DMS114 treated with DMSO at 0.1 percent for 48 hours (cell line): Measurements from ENCODE around the gene EHD4.

Experiments used
- DNase-seq: peaks from one replicate; lab custom pipeline; 2025; ENCODE audit not compliant: unreplicated experiment; lab: John Stamatoyannopoulos, UW

The EHD4 gene

DNA sequence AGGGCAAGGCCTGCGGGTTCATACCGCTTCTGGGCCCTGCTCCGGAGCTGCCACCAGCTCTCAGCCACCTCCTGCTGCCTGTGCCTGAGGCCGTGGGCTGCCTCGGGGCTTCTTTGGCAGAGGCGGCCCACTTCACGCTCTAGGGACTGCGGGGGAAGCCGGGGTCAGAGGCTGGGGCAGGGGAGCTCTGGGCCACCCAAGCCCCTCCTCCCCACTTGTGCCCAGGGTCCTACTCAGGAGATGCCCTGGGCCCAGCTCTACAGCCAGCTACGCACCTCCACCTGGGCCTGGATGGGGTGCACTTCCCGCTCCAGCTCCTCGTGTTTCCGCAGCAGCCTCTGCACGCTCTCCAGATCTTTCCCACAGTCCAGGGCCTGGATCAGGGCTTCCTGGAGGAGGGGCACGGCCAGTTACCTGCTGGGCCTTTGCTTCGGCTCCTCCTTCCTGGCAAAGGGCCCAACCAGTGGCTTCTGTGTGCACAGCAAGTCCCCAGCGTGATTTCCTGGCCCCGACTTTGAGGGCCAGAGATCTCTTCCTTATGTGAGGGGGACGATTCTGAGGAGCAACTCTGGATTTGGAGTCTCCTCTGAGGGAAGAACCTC lies 109.7 kb downstream of the EHD4 start:
- DNase-seq = no peak

- no peak for DNase-seq
Observed at GRCh38 chr15:41861736-41862356, 110.5 kb downstream of the EHD4 start.

DNA sequence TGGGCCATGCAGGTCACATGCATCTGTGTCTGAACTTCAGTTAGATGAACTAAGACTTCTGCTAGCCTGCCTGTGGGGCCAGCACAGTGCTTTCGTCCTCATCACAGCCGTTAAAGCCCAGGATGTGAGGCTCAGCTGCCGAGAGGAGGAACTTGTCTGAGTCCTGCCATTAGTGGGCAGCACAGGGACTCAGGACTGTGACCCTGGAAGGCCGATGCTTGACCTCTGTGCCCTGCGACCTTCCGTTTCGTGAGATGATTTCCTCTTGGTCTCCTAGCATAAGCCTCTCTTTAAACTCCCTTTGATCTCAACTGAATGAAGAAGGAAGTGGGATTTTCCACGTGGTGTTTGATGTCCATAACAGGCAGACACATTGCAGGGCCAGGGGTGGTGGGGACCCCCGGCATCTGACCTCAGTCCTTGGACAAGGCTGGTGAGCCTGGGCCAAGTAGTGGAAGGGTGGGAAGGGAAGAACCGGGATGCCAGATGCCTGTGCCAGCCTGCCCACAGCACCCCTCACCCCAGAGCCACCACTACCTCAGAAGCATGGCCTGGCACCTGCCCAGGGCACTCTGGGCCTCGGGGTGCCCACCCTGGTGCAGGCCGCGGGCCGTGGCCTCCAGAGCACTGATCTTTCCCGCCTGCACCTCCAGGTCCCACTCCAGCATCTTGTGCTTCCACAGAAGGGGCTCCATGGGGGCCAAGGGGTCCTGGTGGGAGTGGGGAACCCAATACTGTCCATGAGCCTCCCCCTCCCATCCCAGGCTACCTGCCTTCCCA lies 112.1 kb downstream of the EHD4 start:
- DNase-seq = no peak

- no peak for DNase-seq
Observed at GRCh38 chr15:41858756-41859155, 113.6 kb downstream of the EHD4 start.

GRCh38 chr15:41857316-41857715 lies 115.0 kb downstream of the EHD4 start:
- DNase-seq = no peak

GRCh38 chr15:41856716-41857115 lies 115.6 kb downstream of the EHD4 start:
- DNase-seq = no peak

DNA sequence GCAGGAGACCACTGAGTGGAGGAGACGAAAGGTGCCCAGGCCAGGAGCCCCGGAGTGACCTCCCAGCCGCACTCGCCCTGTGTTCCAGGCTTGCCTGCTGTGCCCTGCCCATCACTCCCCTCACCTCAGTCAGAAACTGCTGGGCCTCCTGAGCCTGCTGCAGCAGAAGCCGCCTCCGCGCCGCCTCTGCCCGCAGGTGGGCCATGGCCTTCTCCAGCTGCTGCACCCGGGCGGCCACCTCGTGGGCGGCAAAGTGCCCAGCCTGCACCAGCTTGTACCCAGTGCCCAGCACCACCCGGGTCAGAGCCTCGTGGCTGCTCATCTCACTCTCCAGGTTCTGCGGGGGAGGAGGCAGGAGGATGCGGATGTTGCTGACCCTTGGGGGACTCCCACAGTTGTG lies 116.1 kb downstream of the EHD4 start:
- DNase-seq = no peak

DNA sequence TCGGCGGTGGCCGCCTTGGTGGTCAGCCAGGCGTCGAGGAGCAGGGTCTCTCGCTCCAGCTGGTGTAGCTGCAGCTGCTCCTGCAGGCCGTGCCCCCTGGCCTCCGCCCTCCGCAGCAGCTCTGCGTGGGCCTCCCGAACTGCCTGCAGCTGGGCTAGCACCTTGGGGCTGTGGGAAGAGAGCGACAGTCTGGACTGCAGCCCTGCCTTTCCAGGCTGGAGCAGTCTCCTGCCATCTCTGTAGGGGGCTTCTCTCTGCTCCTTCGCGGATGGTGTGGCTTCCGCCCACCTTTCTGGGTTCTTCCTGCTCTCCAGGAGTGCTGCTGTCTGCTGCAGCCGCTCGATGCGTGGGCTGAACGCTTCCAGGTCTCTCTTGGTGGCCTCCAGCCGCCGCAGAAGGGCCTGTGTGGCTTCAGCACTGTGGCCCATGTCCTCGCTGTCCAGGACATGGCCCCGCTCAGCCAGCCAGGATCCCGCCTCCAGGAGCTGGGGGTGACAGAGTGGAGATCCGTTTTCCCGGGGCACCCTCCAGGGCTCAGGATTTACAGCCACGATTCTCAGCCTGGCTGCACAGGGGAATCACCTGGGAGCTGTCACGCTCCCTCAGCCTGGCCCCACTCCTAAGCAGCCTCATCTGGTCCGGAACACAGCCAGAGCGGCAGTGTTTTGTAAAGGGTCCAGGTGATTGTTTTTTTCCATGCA lies 116.9 kb downstream of the EHD4 start:
- no peak for DNase-seq

DNA sequence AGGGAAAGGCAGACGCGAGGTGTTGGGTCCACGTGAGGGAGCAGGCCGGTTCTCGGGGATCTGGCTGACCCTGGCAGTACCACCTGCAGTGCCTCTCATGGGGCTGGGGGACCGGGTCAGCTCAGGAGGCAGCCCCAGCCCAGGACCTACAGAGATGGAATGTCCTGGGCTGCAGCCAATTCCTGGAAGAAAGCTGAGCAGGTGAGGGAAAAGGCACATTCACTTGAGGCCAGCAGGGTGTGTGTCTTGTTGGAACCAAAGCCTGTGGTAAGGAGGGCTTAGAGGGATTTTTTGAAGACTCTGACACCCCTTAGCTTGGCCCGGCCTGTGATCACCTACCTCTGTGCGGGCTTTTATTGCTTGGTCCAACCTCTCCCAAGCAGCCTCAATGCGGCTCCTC lies 117.9 kb downstream of the EHD4 start:
- DNase-seq = no peak

DNA sequence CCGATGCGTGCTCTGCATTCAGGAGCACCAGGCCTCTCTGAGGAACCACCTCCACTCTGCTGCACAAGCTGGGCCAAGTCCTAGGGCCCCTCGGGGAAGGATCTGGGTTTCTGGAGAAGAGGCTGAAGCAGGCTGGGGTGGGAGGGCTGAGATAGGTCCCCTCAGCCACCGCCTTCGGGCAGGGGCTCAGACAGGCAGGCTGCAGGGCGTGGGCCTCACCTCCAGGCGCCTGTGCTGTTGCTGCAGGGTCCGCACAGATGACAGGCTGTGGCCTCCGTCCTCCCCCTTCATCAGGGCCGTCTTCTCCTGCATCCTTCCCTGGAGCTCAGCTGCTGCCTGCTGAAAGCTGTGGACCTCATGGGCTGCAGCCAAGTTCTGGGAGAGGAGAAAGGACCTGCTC lies 118.5 kb downstream of the EHD4 start:
- DNase-seq = no peak

GRCh38 chr15:41852736-41853590 lies 119.4 kb downstream of the EHD4 start:
- DNase-seq = no peak

DNA sequence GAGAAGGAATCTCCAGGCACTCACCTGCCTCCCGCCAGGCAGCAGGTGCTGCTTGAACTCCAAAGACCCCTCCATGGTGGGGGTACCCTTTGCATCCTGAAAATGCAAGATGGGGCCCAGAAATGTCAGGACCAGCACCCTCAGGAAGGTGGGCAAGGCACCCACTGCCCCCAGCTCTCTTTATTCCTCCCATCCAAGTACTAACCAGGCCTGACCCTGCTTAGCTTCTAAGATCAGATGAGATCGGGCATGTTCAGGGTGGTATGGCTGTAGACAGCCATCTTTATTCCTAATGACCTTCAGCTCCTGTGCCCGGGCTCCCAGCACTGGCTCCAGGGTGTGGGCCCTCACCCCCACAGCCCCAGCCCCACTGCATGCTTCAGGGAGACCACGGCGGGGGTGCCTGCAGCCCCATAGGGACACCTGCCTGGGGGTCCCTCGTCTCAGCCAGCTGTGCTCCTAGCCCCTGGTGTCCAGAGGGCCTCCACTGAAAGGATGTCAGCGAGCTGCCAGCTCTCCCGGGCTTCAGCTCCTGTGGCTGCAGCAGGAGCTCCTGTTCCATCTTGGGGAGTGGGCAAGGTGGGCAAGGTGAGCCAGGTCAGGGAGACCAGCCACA lies 120.5 kb downstream of the EHD4 start:
- DNase-seq = no peak

DNA sequence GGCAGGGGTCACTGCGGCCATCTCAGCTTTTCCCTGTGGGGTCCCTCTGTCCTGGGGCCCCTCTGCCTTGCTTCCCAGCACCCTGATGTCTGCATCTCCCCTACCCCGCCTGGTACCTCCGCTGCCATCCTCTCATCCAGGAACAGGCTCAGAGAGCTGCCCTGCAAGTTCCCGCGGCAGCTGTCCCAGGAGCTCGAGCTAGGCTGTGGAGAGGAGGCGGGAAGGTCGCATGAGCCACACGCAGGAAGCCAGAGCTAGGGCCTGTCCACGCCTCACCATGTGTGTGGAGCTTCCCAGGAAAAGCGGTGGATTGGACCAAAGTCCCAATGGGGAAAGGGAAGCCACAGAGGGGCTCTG lies 121.2 kb downstream of the EHD4 start:
- no peak for DNase-seq

GRCh38 chr15:41850482-41851166 lies 121.7 kb downstream of the EHD4 start:
- DNase-seq = no peak

GRCh38 chr15:41849861-41850260 lies 122.5 kb downstream of the EHD4 start:
- DNase-seq = no peak

- DNase-seq = no peak
Observed at GRCh38 chr15:41849204-41849603, 123.2 kb downstream of the EHD4 start.

- DNase-seq = no peak
Observed at GRCh38 chr15:41848631-41849030, 123.7 kb downstream of the EHD4 start.

- no peak for DNase-seq
Observed at GRCh38 chr15:41847981-41848380, 124.4 kb downstream of the EHD4 start.

DNA sequence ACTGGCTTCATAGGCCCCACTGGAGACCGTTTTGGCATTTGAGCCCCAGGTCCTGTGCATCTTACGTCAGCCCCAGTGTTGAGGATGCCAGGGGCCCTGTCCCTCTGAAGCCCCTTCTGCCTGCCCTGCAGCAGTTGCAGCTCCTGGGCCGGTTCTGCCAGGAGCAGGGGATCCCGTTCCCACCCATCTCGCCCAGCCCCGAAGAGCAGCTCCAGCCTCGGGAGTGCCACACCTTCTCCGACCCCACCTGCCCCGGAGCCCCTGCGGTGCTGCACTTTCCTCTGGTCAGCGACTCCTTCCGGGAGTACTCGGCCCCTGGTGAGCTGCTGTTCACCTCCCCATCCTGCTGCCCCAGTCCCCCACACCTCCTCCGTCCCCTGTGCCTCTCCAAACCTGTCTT lies 125.2 kb downstream of the EHD4 start:
- no peak for DNase-seq
